Spleen (tissue), 11 donors: ENCODE results near the gene DLD. TPM values are rescaled to one million over a fixed set of nuclear protein-coding genes. Genes with fewer than 3 reads are reported as not detected.

Experiments used
- DNase-seq: peaks from one replicate; pipeline ENCODE4 v3.0.0-alpha.2; 2020
- H3K27ac ChIP-seq, 8 donors: fragments of 200-600 bp; sonication (generic) in 7 of 8; 1 replicate in 4 of 8; 2 replicates in 4 of 8; pipeline versions ENCODE4 v1.5.0 to v1.8.0; 2016 to 2021; ENCODE audit warnings: inconsistent platforms in 4 of 8, mild to moderate bottlenecking in 4 of 8, moderate library complexity in 1 of 8
- H3K27me3 ChIP-seq, 7 donors: fragments of 200-600 bp; sonication (generic) in 6 of 7; replicated peaks in 1 of 7; 1 replicate in 4 of 7; 2 replicates in 3 of 7; pipeline versions ENCODE4 v1.5.0 to v1.8.0; 2016 to 2021; ENCODE audit warnings: inconsistent platforms in 3 of 7, mild to moderate bottlenecking in 1 of 7
- H3K36me3 ChIP-seq, 6 donors: fragments of 200-600 bp; sonication (generic) in 5 of 6; 1 replicate in 4 of 6; 2 replicates in 2 of 6; pipeline versions ENCODE4 v1.5.0 to v1.8.0; 2016 to 2021; ENCODE audit warnings: inconsistent platforms in 2 of 6
- H3K4me1 ChIP-seq, 6 donors: fragments of 200-600 bp; sonication (generic) in 5 of 6; 1 replicate in 3 of 6; 2 replicates in 3 of 6; pipeline versions ENCODE4 v1.5.0 to v1.8.0; 2016 to 2021; ENCODE audit warnings: inconsistent platforms in 3 of 6
- H3K4me3 ChIP-seq, 8 donors: fragments of 200-600 bp; sonication (generic) in 7 of 8; 1 replicate in 4 of 8; 2 replicates in 4 of 8; pipeline versions ENCODE4 v1.5.0 to v1.8.0; 2016 to 2021; ENCODE audit warnings: inconsistent platforms in 4 of 8, mild to moderate bottlenecking in 4 of 8, moderate library complexity in 2 of 8
- H3K9me3 ChIP-seq, 8 donors: fragments of 200-600 bp; sonication (generic) in 7 of 8; 1 replicate in 4 of 8; 2 replicates in 4 of 8; pipeline versions ENCODE4 v1.5.0 to v1.8.0; 2016 to 2021; ENCODE audit warnings: inconsistent platforms in 4 of 8
- POLR2A ChIP-seq, 3 donors: fragments of 450-650 bp; IDR thresholded peaks; one replicate each; pipeline ENCODE4 v1.5.1; 2017; ENCODE audit warnings: antibody characterized with exemption in 3 of 3, mild to moderate bottlenecking in 1 of 3
- POLR2AphosphoS5 ChIP-seq, 3 donors: sonication (generic); formaldehyde crosslinking; IDR thresholded peaks; one replicate each; pipeline ENCODE4 v1.5.1; 2017; ENCODE audit warnings: antibody characterized with exemption in 3 of 3
- WGBS, 5 donors: extraction: QIAGEN DNeasy Blood & Tissue Kit in 3 of 5; methylation state at CpG; one replicate each; pipeline versions ENCODE4 v1.1.5 to v1.1.7; 2013 to 2018; 5-methylcytosine and 5-hydroxymethylcytosine counted together
- intact Hi-C: fragments of 100-400 bp; cut with DNase I; formaldehyde crosslinking; loops from one replicate; pipeline ENCODE4 v1.15.0; 2023; ENCODE audit warnings: low total_unique reads
- polyA plus RNA-seq, 3 donors: library from polyadenylated mRNA; stranded (reverse); fragments of 200-250 nt; gene quantifications; one replicate each; pipeline ENCODE4 v1.2.1, GENCODE V29; 2013
- total RNA-seq, 7 donors: library from RNA; depleted of rRNA in 3 of 7; stranded (reverse); fragments of >200 nt in 3 of 7; fragmentation: NEBNext Ultra II Directional in 4 of 7; extraction: Animal tissue kit (Norgen Biotek cat#: 25700) in 4 of 7; gene quantifications; one replicate each; pipeline versions ENCODE4 v1.1.0 to v1.2.1, GENCODE V29; 2016 to 2021
- TF ChIP-seq, protein P1 (sequence below), 11 experiments: fragments of 200-600 bp in 7 of 11; fragments of 450-650 bp in 4 of 11; sonication (generic) in 4 of 11; IDR thresholded peaks in 8 of 11; conservative IDR thresholded peaks in 3 of 11; 1 replicate in 7 of 11; 2 replicates in 4 of 11; pipeline versions ENCODE4 v1.4.0 to v1.8.0; 2016 to 2021; ENCODE audit warnings: antibody characterized with exemption in 11 of 11, inconsistent platforms in 4 of 11, mild to moderate bottlenecking in 1 of 11
- donor health status: healthy with polysubstance abuse.
- donor health status: DM: no; HTN: no; CAD: no; lungs with moderate emphysema.
- donor health status: DM: no; HTN: no; CAD: no.
- donor health status: Bipolar disorder and iron deficiency.
- donor health status: healthy.
- donor health status: DM: no; HTN: no; CAD: no.
- donor health status: DM: yes; HTN: yes; CAD: no.

Gene DLD
- total and polyA plus RNA-seq, 10 donors = 19.6 to 114 (median 59.9) TPM

DNA sequence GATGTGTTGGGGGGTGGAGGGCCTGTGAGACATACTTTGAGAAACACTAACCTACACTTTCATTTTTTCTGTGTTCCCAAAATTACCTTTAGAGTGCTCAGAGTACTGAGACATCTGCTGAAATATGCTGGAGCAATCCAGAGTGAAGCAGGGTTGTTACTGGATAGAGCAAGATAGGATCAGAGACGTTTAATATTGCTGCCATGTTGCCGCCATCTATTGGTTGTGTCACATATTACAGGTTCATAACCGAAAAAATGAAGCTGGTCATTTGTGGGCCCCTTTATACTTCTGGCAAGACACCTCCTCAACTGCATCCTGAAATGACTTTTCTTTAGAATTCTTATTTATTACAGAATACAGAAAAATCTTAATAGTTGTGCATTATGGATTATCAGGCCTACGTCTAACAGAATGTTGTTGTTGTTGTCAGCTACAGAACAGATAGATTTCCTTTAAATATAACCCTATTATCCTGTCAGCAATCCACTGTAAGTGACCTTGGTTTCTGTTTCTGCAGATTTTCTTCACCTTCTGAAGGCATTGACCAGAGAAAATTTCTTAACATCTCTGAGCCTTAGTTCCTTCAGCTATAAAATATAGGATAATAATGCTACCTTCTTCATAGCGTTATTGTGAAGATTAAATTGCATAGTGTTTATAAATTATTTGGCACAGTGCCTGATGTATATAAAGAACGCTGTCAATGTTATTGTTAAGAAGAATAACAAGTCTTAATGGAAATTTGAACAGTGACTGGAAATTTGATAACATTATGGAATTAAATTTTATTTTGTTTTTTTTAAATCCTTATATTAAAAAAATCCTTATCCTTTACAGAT is 16.2 kb upstream of the DLD start:
- no peak for TF ChIP-seq POLR2AphosphoS5 (IDR thresholded peaks at IDR 0.05)
- TF ChIP-seq, protein P1, sequence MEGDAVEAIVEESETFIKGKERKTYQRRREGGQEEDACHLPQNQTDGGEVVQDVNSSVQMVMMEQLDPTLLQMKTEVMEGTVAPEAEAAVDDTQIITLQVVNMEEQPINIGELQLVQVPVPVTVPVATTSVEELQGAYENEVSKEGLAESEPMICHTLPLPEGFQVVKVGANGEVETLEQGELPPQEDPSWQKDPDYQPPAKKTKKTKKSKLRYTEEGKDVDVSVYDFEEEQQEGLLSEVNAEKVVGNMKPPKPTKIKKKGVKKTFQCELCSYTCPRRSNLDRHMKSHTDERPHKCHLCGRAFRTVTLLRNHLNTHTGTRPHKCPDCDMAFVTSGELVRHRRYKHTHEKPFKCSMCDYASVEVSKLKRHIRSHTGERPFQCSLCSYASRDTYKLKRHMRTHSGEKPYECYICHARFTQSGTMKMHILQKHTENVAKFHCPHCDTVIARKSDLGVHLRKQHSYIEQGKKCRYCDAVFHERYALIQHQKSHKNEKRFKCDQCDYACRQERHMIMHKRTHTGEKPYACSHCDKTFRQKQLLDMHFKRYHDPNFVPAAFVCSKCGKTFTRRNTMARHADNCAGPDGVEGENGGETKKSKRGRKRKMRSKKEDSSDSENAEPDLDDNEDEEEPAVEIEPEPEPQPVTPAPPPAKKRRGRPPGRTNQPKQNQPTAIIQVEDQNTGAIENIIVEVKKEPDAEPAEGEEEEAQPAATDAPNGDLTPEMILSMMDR (IDR thresholded peaks at IDR 0.05 in 8 of 11, conservative IDR thresholded peaks at IDR 0.05 in 3 of 11) = peak in 10 of 11 experiments; percentile 32 to 71 (median 62)

DNA sequence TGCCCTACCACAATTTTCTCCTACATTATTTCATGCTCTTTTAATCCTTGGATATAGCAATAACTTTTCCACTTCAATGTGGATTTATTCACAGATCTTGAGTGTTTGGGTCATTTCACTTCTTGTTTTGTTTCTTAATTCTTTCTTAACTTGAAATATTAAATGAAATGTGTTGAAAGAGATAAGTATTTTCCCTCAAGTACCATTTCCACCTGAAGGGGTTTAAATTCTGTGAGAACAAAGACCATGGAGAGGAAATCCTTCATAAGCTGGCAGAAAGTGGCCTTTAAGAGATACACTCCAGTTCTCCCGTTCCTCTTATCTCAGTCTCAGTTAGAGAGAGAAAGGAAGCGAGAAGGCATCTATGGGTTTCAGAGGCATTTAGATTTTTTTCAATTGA is 14.1 kb upstream of the DLD start:
- DNase-seq = no peak
- H3K36me3 ChIP-seq = no peaks in the 10 kb centered on the region
- H3K4me3 ChIP-seq = no peak overlapping the region
- H3K4me1 ChIP-seq = peaks cover 0 to 33% (median 17%) of the 10 kb centered on the region in 6 donors
- H3K27me3 ChIP-seq = peaks cover 0 to 11% (median 0%) of the 10 kb centered on the region in 7 donors
- no peak overlapping the region for H3K27ac ChIP-seq
- TF ChIP-seq, protein P1 (IDR thresholded peaks at IDR 0.05 in 8 of 11, conservative IDR thresholded peaks at IDR 0.05 in 3 of 11) = no peak
- TF ChIP-seq POLR2A (IDR thresholded peaks at IDR 0.05) (no peak), POLR2AphosphoS5 (IDR thresholded peaks at IDR 0.05) (no peak)
- 47 to 54% (median 49%) methylated on average over 2 of the region's 2 CpGs for WGBS, 5 donors
- H3K9me3 ChIP-seq = no peaks in the 10 kb centered on the region
- intact Hi-C loops = loop anchor here (10.0 kb wide), 3 partner anchors 132 to 412 kb away; partner anchors contain the start of gene CBLL1

More for the DNA sequence above, 16.2 kb upstream of the DLD start:
- Histone ChIP-seq H3K36me3 (no peaks in the 10 kb centered on the region), H3K4me3 (no peak overlapping the region), H3K27ac (peak overlapping the region in 4 of 8 donors; percentile 36 to 70 (median 50)), H3K9me3 (no peaks in the 10 kb centered on the region), H3K4me1 (peaks cover 0 to 31% (median 17%) of the 10 kb centered on the region in 6 donors), H3K27me3 (no peaks in the 10 kb centered on the region)
- no peak for DNase-seq
- intact Hi-C loops = loop anchor here (10.0 kb wide), 3 partner anchors 130 to 410 kb away; partner anchors contain the start of gene CBLL1
- 29 to 34% (median 30%) methylated on average over 6 of the region's 6 CpGs for WGBS, 5 donors

DNA sequence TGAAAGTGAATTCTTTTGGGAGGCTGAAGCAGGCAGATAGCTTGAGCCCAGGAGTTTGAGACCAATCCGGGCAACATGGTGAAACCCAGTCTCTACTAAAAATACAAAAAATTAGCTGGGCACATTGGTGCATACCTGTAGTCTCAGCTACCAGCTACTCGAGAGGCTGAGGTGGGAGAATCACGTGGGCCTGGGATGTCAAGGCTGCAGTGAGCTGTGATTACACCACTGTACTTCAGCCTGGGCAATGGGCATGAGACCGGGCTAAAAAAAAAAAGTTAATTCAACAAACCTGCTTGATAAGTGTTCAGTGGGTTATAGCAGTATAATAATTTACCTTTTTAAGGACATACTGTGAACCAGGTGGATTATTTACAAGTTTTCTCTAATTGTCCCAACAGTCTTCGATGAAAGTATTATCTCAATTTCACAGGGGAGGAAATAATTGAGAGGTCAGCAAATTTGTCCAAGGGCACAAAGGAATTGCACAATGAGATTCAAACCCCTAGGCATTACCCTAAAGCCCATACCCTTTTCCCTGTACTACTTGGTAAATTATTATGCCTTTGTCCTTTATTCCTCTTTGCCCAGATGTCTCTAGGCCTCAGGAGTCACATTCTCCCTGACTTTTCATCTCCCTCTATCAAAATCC is 13.1 kb upstream of the DLD start:
- DNase-seq = no peak
- Histone ChIP-seq H3K9me3 (no peaks in the 10 kb centered on the region), H3K27ac (no peak overlapping the region), H3K27me3 (peaks cover 0 to 11% (median 0%) of the 10 kb centered on the region in 7 donors), H3K36me3 (no peaks in the 10 kb centered on the region), H3K4me3 (no peak overlapping the region), H3K4me1 (peaks cover 0 to 33% (median 17%) of the 10 kb centered on the region in 6 donors)
- 73 to 86% (median 80%) methylated on average over 5 of the region's 5 CpGs for WGBS, 5 donors
- TF ChIP-seq POLR2AphosphoS5 (IDR thresholded peaks at IDR 0.05) (no peak), POLR2A (IDR thresholded peaks at IDR 0.05) (no peak)
- TF ChIP-seq, protein P1 (IDR thresholded peaks at IDR 0.05 in 8 of 11, conservative IDR thresholded peaks at IDR 0.05 in 3 of 11) = no peak
- intact Hi-C loops = loop anchor here (10.0 kb wide), 3 partner anchors 133 to 413 kb away; partner anchors contain the start of gene CBLL1
